HepG2 (cell line): ENCODE measurements around the gene TBCCD1. TPM values are rescaled to one million over a fixed set of nuclear protein-coding genes. Genes with fewer than 3 reads are reported as not detected.
A peak's percentile ranks its signal among the peaks of the same experiment; 100 is the strongest.

ENCODE experiments used
- EEA1 ChIP-seq: sonication (generic); formaldehyde crosslinking; IDR thresholded peaks from 2 replicates; pipeline ENCODE4 v1.5.1; 2020; ENCODE audit warnings: mild to moderate bottlenecking, missing genetic modification reagents, borderline replicate concordance
- ELF1 ChIP-seq: sonication (generic); formaldehyde crosslinking; IDR thresholded peaks from 2 replicates; pipeline ENCODE4 v1.4.0; 2020; ENCODE audit warnings: missing genetic modification reagents
- FOXA3 ChIP-seq: IDR thresholded peaks from 2 replicates; pipeline ENCODE4 v1.6.1; 2016; ENCODE audit warnings: missing genetic modification reagents, missing compliant biosample characterization
- KDM5A ChIP-seq: fragments of 200-600 bp; sonication (generic); IDR thresholded peaks from 2 replicates; pipeline ENCODE4 v1.7.0; 2018; ENCODE audit warnings: antibody characterized with exemption, mild to moderate bottlenecking, low read length, borderline replicate concordance
- MXD1 ChIP-seq: sonication (generic); formaldehyde crosslinking; IDR thresholded peaks from 2 replicates; pipeline ENCODE4 v1.4.0; 2020; ENCODE audit warnings: mild to moderate bottlenecking, missing genetic modification reagents
- POLR2AphosphoS5 ChIP-seq: IDR thresholded peaks from 2 replicates; pipeline ENCODE4 v1.6.1; 2012; ENCODE audit warnings: low read depth, low read length
- ZNF142 ChIP-seq: sonication (generic); formaldehyde crosslinking; IDR thresholded peaks from 2 replicates; pipeline ENCODE4 v1.4.0; 2020; ENCODE audit warnings: missing genetic modification reagents
- ZNF281 ChIP-seq: sonication (generic); formaldehyde crosslinking; IDR thresholded peaks from 2 replicates; pipeline ENCODE4 v1.4.0; 2020; ENCODE audit warnings: missing genetic modification reagents, borderline replicate concordance
- ZNF34 ChIP-seq: sonication (generic); formaldehyde crosslinking; IDR thresholded peaks from 2 replicates; pipeline ENCODE4 v1.4.0; 2020; ENCODE audit warnings: mild to moderate bottlenecking, missing genetic modification reagents, borderline replicate concordance
- ZNF710 ChIP-seq: sonication (generic); formaldehyde crosslinking; IDR thresholded peaks from 2 replicates; pipeline ENCODE4 v1.5.0; 2020; ENCODE audit warnings: mild to moderate bottlenecking, missing genetic modification reagents, borderline replicate concordance
- ZNF772 ChIP-seq: sonication (generic); formaldehyde crosslinking; IDR thresholded peaks from 2 replicates; pipeline ENCODE4 v1.5.0; 2020; ENCODE audit warnings: mild to moderate bottlenecking, missing genetic modification reagents
- polyA plus RNA-seq, 8 experiments: library from polyadenylated mRNA; depleted of rRNA in 3 of 8; stranded (reverse) in 7 of 8; unstranded in 1 of 8; fragments of >200 nt; fragmentation: Illumina TruSeq in 4 of 8; extraction: Trizol in 4 of 8; gene quantifications; 2 replicates each; pipeline versions ENCODE4 v1.2.1 to v1.2.3, GENCODE V29; 2011 to 2016; ENCODE audit warnings: low read depth in 4 of 8, missing spikeins in 1 of 8, mixed read lengths in 1 of 8; ENCODE audit not compliant: insufficient read depth in 1 of 8
- total RNA-seq, 5 experiments: library from RNA; depleted of rRNA; stranded (reverse); fragments of >200 nt; fragmentation: Illumina TruSeq; extraction: Trizol; gene quantifications; 2 replicates each; pipeline ENCODE4 v1.2.3, GENCODE V29; 2016; ENCODE audit warnings: low read depth in 1 of 5

TBCCD1 gene
- total and polyA plus RNA-seq, 2 of the 13 experiments (the other 11 are each of a cell fraction or from before 2014, with no cell fraction given), result 13.6 to 16.2 TPM

GRCh38 chr3:186567072-186567921 is at the start of gene TBCCD1 (continued):
- TF ChIP-seq ZNF142 (peak; percentile 83), MXD1 (CRISPR knock-in tag) (peak; percentile 60; the same call in 1 of the 2 replicates), ELF1 (peak; percentile 62), ZNF34 (no peak), EEA1 (CRISPR knock-in tag) (peak; percentile 68; the same call in 1 of the 2 replicates), ZNF710 (CRISPR knock-in tag) (peak; percentile 64; the same call in 1 of the 2 replicates), POLR2AphosphoS5 (peak; percentile 94), FOXA3 (CRISPR knock-in tag) (peak; percentile 63; the same call in 1 of the 2 replicates), ZNF772 (peak; percentile 59; the same call in 1 of the 2 replicates), KDM5A (peak; percentile 70), ZNF281 (0 out of 2 replicates have a peak, but pooled peaks have one; percentile 35)
